Measurements from ENCODE around the gene PNPLA5. TPM values are rescaled to one million over a fixed set of nuclear protein-coding genes. Genes with fewer than 3 reads are reported as not detected.

The PNPLA5 gene
- total RNA-seq, 3 donors from 2014 or later (not counting 1 experiment from before 2014, with no cell fraction given) = not detected

DNA sequence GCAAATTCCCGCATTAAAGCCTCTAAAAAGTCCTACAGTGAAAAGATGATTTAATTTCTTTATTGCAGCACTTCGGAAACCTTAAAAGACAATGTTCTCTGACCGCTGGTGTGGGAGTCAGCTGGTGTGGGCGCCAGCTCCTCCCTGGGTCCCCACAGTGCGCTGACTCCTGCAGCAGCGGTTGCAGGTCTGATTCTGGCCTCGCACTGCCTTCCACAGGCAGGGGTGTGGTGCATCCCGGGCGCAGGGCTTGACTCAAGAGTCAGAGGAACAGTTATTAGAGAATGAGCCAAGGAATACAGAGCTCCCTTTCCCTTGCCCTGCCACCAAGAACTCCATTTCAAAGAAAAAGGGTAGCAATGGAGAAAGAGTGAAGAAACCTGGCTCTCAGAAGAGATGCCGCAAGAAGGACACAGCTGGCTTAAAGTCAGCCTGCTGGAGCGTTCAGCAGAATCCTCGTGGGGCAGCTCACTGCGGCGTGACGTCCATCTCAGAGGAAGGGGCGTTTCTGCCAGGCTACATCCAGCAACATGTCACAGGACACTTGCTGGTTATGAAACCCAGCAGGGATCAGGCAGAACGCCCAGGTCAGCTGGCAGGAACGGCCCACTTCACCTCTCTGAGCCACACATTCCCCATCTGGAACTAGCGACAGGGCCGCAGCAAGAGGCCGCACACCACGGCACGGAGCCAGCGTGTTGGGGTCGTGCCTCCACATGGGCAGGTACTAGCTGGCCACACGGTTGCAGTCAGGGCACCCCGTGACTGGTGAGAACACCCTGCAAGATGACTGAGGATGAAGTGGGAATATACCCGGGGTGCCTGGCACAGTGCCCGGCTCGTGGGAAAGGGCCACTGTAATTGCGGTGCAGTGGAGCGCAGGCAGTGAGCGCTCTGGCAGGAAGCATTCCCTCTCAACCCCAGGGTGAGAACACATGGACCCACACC is 61.6 kb downstream of the PNPLA5 start:
- H3K27me3 ChIP-seq (ENCODE audit: control insufficient read depth, insufficient read depth, low read length) = no peaks in the 10 kb centered on the region
- H3K27ac ChIP-seq (ENCODE audit: low read length) = no peak overlapping the region
- intact Hi-C loops (cut with micrococcal nuclease) = no loop called here
- ATAC-seq (no peak), DNase-seq (no peak)
- Mint-ChIP-seq H3K27me3 (ENCODE audit: low read depth in 2 of 2) (peaks cover 3 to 6% of the 10 kb centered on the region in 2 donors), H3K27ac (no peak overlapping the region), H3K9me3 (no peaks in the 10 kb centered on the region), H3K4me1 (no peaks in the 10 kb centered on the region), H3K36me3 (no peaks in the 10 kb centered on the region), H3K4me3 (no peak overlapping the region)
- 82% methylated on average over 33 of the region's 33 CpGs for WGBS (ENCODE audit: insufficient coverage)
- no peaks in the 10 kb centered on the region for H3K9me3 ChIP-seq (ENCODE audit: control insufficient read depth, insufficient read depth, low read length)
- H3K36me3 ChIP-seq (ENCODE audit: control insufficient read depth, insufficient read depth, low read length) = no peaks in the 10 kb centered on the region
- H3K4me1 ChIP-seq (ENCODE audit: control insufficient read depth, insufficient read depth, low read length) = no peaks in the 10 kb centered on the region
- TF ChIP-seq, protein P1, sequence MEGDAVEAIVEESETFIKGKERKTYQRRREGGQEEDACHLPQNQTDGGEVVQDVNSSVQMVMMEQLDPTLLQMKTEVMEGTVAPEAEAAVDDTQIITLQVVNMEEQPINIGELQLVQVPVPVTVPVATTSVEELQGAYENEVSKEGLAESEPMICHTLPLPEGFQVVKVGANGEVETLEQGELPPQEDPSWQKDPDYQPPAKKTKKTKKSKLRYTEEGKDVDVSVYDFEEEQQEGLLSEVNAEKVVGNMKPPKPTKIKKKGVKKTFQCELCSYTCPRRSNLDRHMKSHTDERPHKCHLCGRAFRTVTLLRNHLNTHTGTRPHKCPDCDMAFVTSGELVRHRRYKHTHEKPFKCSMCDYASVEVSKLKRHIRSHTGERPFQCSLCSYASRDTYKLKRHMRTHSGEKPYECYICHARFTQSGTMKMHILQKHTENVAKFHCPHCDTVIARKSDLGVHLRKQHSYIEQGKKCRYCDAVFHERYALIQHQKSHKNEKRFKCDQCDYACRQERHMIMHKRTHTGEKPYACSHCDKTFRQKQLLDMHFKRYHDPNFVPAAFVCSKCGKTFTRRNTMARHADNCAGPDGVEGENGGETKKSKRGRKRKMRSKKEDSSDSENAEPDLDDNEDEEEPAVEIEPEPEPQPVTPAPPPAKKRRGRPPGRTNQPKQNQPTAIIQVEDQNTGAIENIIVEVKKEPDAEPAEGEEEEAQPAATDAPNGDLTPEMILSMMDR (IDR thresholded peaks at IDR 0.05) = no peak
- H3K4me3 ChIP-seq (ENCODE audit: low read length) = no peak overlapping the region

Other genes with a start within 250 kb of the PNPLA5 start
- under 1 TPM; 0.23 to 0.35 (median 0.26) TPM for gene EFCAB6, start 79.7 kb downstream of the PNPLA5 start, total RNA-seq
- gene SULT4A1, start 29.5 kb downstream of the PNPLA5 start, total RNA-seq = not detected
- gene PNPLA3, start 31.8 kb upstream of the PNPLA5 start, total RNA-seq = under 1 TPM in 2 of 3 donors, not detected in 1; 0.53 to 0.54 TPM
- 10 to 100 TPM; 25.9 to 30.6 (median 29.7) TPM for gene SAMM50, start 63.4 kb upstream of the PNPLA5 start, total RNA-seq
- 10 to 100 TPM in 1 of 3 donors, 1 to 10 TPM in 2; 2.9 to 12.5 (median 8.1) TPM for gene PARVB, start 132.3 kb upstream of the PNPLA5 start, total RNA-seq